Aorta (tissue), 5 donors: ENCODE measurements around the gene CYP11A1. TPM values are rescaled to one million over a fixed set of nuclear protein-coding genes. Genes with fewer than 3 reads are reported as not detected.

Experiments used
- ATAC-seq: fragments of 200-7000 bp; cut with Tn5 transposase; one replicate; pipeline ENCODE4 v1.9.1; 2022; ENCODE audit warnings: moderate library complexity; ENCODE audit not compliant: low FRiP score
- DNase-seq, 2 donors: peaks; one replicate each; pipeline ENCODE4 v3.0.0-alpha.2; 2020
- H3K27ac ChIP-seq, 2 donors: one replicate each; pipeline ENCODE4 v1.5.1; 2013; ENCODE audit warnings: low read length in 2 of 2, mild to moderate bottlenecking in 2 of 2, moderate library complexity in 2 of 2, control low read depth in 1 of 2, inconsistent platforms in 1 of 2, low read depth in 1 of 2
- H3K27me3 ChIP-seq, 2 donors: one replicate each; pipeline ENCODE4 v1.6.1; 2013; ENCODE audit warnings: control low read depth in 1 of 2, low read length in 1 of 2, mild to moderate bottlenecking in 1 of 2, moderate library complexity in 1 of 2; ENCODE audit not compliant: insufficient read depth in 2 of 2, control insufficient read depth in 1 of 2
- H3K36me3 ChIP-seq, 2 donors: one replicate each; pipeline ENCODE4 v1.6.1; 2013; ENCODE audit warnings: control low read depth in 1 of 2, low read length in 1 of 2, mild to moderate bottlenecking in 1 of 2; ENCODE audit not compliant: insufficient read depth in 2 of 2, control insufficient read depth in 1 of 2
- H3K4me1 ChIP-seq, 2 donors: one replicate each; pipeline ENCODE4 v1.6.1; 2013; ENCODE audit warnings: low read length in 2 of 2, control low read depth in 1 of 2, mild to moderate bottlenecking in 1 of 2, moderate library complexity in 1 of 2; ENCODE audit not compliant: insufficient read depth in 2 of 2, control insufficient read depth in 1 of 2
- H3K4me3 ChIP-seq, 2 donors: one replicate each; pipeline ENCODE4 v1.5.1; 2013; ENCODE audit warnings: low read length in 2 of 2, control low read depth in 1 of 2, mild to moderate bottlenecking in 1 of 2
- H3K9me3 ChIP-seq: one replicate; pipeline ENCODE4 v1.6.1; 2013; ENCODE audit warnings: mild to moderate bottlenecking, low read length; ENCODE audit not compliant: control insufficient read depth
- WGBS, 2 donors: extraction: QIAGEN DNeasy Blood & Tissue Kit; methylation state at CpG; one replicate each; pipeline ENCODE4 v1.1.7; 2013; 5-methylcytosine and 5-hydroxymethylcytosine counted together
- intact Hi-C, 2 donors: fragments of 100-400 bp; cut with DNase I; formaldehyde crosslinking; loops; one replicate each; pipeline versions ENCODE4 v1.14.2 to v1.15.0; 2022
- polyA plus RNA-seq, 2 donors: library from polyadenylated mRNA; stranded (reverse); fragments of 200-250 nt; gene quantifications; one replicate each; pipeline ENCODE4 v1.2.3, GENCODE V29; 2013
- total RNA-seq, 2 donors: library from RNA; stranded (reverse); fragmentation: NEBNext Ultra II Directional; extraction: Animal tissue kit (Norgen Biotek cat#: 25700); gene quantifications; one replicate each; pipeline ENCODE4 v1.2.1, GENCODE V29; 2021
- donor health status: healthy with polysubstance abuse.
- donor health status: Bipolar disorder and iron deficiency.
- donor health status: DM: no; HTN: no; CAD: no.
- donor health status: DM: no; HTN: no; CAD: no.
- donor health status: DM: yes; HTN: yes; CAD: no.

CYP11A1 gene
- total and polyA plus RNA-seq, 4 donors, result 0.10 to 1.5 (median 1.3) TPM; not detected in 1

GRCh38 chr15:74307827-74308811 lies 59.3 kb downstream of the CYP11A1 start:
- ATAC-seq, result peak; percentile 71
- DNase-seq, result peak in 1 of 2 donors; percentile 68
- H3K27me3 ChIP-seq, result no peaks in the 10 kb centered on the region

GRCh38 chr15:74306781-74307217 lies 60.6 kb downstream of the CYP11A1 start:
- Histone ChIP-seq H3K9me3 (no peaks in the 10 kb centered on the region), H3K27me3 (no peaks in the 10 kb centered on the region), H3K4me3 (no peak overlapping the region), H3K4me1 (no peaks in the 10 kb centered on the region), H3K27ac (no peak overlapping the region), H3K36me3 (no peaks in the 10 kb centered on the region)
- DNase-seq (no peak), ATAC-seq (no peak)
- intact Hi-C loops, result loop anchor here in 1 of 2 donors (5.0 kb wide), 1 partner anchor 179 kb away; no protein-coding TSS in a partner anchor
- 82 to 85% methylated on average over 10 of the region's 10 CpGs for WGBS, 2 donors

More at GRCh38 chr15:74307827-74308811, 59.3 kb downstream of the CYP11A1 start:
- Histone ChIP-seq H3K36me3 (no peaks in the 10 kb centered on the region), H3K4me1 (no peaks in the 10 kb centered on the region), H3K4me3 (no peak overlapping the region), H3K27ac (no peak overlapping the region), H3K9me3 (no peaks in the 10 kb centered on the region)
- intact Hi-C loops, result loop anchor here (1.0 to 5.0 kb wide), 2 partner anchors 181 kb away; no protein-coding TSS in a partner anchor
- WGBS, 2 donors, result 17 to 20% methylated on average over 19 of the region's 19 CpGs

- intact Hi-C loops, result loop anchor here in 1 of 2 donors (5.0 kb wide), 1 partner anchor 178 kb away; no protein-coding TSS in a partner anchor
- 86 to 88% methylated on average over 7 of the region's 7 CpGs for WGBS, 2 donors
Observed at GRCh38 chr15:74305687-74306086, 61.8 kb downstream of the CYP11A1 start.

GRCh38 chr15:74304431-74304830 lies 63.0 kb downstream of the CYP11A1 start:
- no peaks in the 10 kb centered on the region for H3K9me3 ChIP-seq
- H3K27ac ChIP-seq, result no peak overlapping the region
- WGBS, 2 donors, result 84% methylated on average over 11 to 12 of the region's 12 CpGs
- H3K36me3 ChIP-seq, result no peaks in the 10 kb centered on the region
- H3K4me3 ChIP-seq, result no peak overlapping the region
- DNase-seq, result peak in 1 of 2 donors; percentile 28
- no peaks in the 10 kb centered on the region for H3K4me1 ChIP-seq
- ATAC-seq, result no peak
- H3K27me3 ChIP-seq, result no peaks in the 10 kb centered on the region
- intact Hi-C loops, result no loop called here

More at GRCh38 chr15:74305687-74306086, 61.8 kb downstream of the CYP11A1 start:
- DNase-seq (no peak), ATAC-seq (no peak)
- Histone ChIP-seq H3K4me1 (no peaks in the 10 kb centered on the region), H3K27me3 (no peaks in the 10 kb centered on the region), H3K36me3 (no peaks in the 10 kb centered on the region), H3K4me3 (no peak overlapping the region), H3K9me3 (no peaks in the 10 kb centered on the region), H3K27ac (no peak overlapping the region)

GRCh38 chr15:74303741-74304309 lies 63.6 kb downstream of the CYP11A1 start:
- Histone ChIP-seq H3K4me1 (no peaks in the 10 kb centered on the region), H3K27ac (no peak overlapping the region), H3K36me3 (no peaks in the 10 kb centered on the region), H3K4me3 (no peak overlapping the region), H3K27me3 (no peaks in the 10 kb centered on the region), H3K9me3 (no peaks in the 10 kb centered on the region)
- DNase-seq (no peak), ATAC-seq (no peak)
- 84 to 87% methylated on average over 6 of the region's 6 CpGs for WGBS, 2 donors
- intact Hi-C loops, result loop anchor here in 1 of 2 donors (1.0 kb wide), 1 partner anchor 177 kb away; no protein-coding TSS in a partner anchor

- intact Hi-C loops, result loop anchor here in 1 of 2 donors (1.0 kb wide), 1 partner anchor 176 kb away; no protein-coding TSS in a partner anchor
- H3K36me3 ChIP-seq, result no peaks in the 10 kb centered on the region
- WGBS, 2 donors, result 37 to 46% methylated on average over 7 of the region's 7 CpGs
- no peak overlapping the region for H3K27ac ChIP-seq
- DNase-seq, result no peak
- no peak for ATAC-seq
- no peaks in the 10 kb centered on the region for H3K4me1 ChIP-seq
- no peaks in the 10 kb centered on the region for H3K9me3 ChIP-seq
- H3K4me3 ChIP-seq, result no peak overlapping the region
- H3K27me3 ChIP-seq, result no peaks in the 10 kb centered on the region
Observed at GRCh38 chr15:74302821-74303359, 64.6 kb downstream of the CYP11A1 start.

- intact Hi-C loops, result no loop called here
- Histone ChIP-seq H3K4me3 (no peak overlapping the region), H3K36me3 (no peaks in the 10 kb centered on the region), H3K27me3 (no peaks in the 10 kb centered on the region), H3K4me1 (no peaks in the 10 kb centered on the region), H3K27ac (no peak overlapping the region), H3K9me3 (no peaks in the 10 kb centered on the region)
- DNase-seq (no peak), ATAC-seq (no peak)
- 90 to 91% methylated on average over 7 of the region's 7 CpGs for WGBS, 2 donors
Observed at GRCh38 chr15:74301583-74302361, 65.7 kb downstream of the CYP11A1 start.
